Measurements from ENCODE around the gene DNMT3A.
"Not testable (repeated sequence)": the region's sequence is repeated elsewhere in the genome, so short reads cannot be mapped to it uniquely, and the experiment has no call there.

DNMT3A gene

GRCh38 chr2:25229279-25230197, 112.2 kb downstream of the DNMT3A start:
- FAIRE-seq = no peak

- FAIRE-seq = no peak
Observed at GRCh38 chr2:25228848-25229278, 112.9 kb downstream of the DNMT3A start.

- no peak for FAIRE-seq
Observed at GRCh38 chr2:25227576-25227975, 114.1 kb downstream of the DNMT3A start.

- no peak for FAIRE-seq
Observed at GRCh38 chr2:25226827-25227226, 114.9 kb downstream of the DNMT3A start.

GRCh38 chr2:25222477-25223121, 119.1 kb downstream of the DNMT3A start:
- no peak for FAIRE-seq

GRCh38 chr2:25221579-25221978, 120.1 kb downstream of the DNMT3A start:
- FAIRE-seq = no peak

GRCh38 chr2:25220313-25220712, 121.4 kb downstream of the DNMT3A start:
- no peak for FAIRE-seq

- no peak for FAIRE-seq
Observed at GRCh38 chr2:25219621-25220020, 122.1 kb downstream of the DNMT3A start.

- no peak for FAIRE-seq
Observed at GRCh38 chr2:25218100-25218499, 123.6 kb downstream of the DNMT3A start.

- FAIRE-seq = no peak
Observed at GRCh38 chr2:25215948-25216679, 125.6 kb downstream of the DNMT3A start.

GRCh38 chr2:25215232-25215631, 126.5 kb downstream of the DNMT3A start:
- no peak for FAIRE-seq

GRCh38 chr2:25213229-25213628, 128.5 kb downstream of the DNMT3A start:
- FAIRE-seq = no peak

- FAIRE-seq = not testable (repeated sequence)
Observed at GRCh38 chr2:25210923-25211322, 130.8 kb downstream of the DNMT3A start.

- FAIRE-seq = no peak
Observed at GRCh38 chr2:25207078-25207545, 134.6 kb downstream of the DNMT3A start.

- FAIRE-seq = no peak
Observed at GRCh38 chr2:25204190-25204838, 137.4 kb downstream of the DNMT3A start.

GRCh38 chr2:25202275-25202674, 139.4 kb downstream of the DNMT3A start:
- no peak for FAIRE-seq

- FAIRE-seq = no peak
Observed at GRCh38 chr2:25201794-25202193, 139.9 kb downstream of the DNMT3A start.

- FAIRE-seq = no peak
Observed at GRCh38 chr2:25201265-25201664, 140.5 kb downstream of the DNMT3A start.

GRCh38 chr2:25198576-25198975, 143.1 kb downstream of the DNMT3A start:
- FAIRE-seq = no peak

- FAIRE-seq = no peak
Observed at GRCh38 chr2:25198209-25198525, 143.6 kb downstream of the DNMT3A start.

GRCh38 chr2:25197336-25198208, 144.2 kb downstream of the DNMT3A start:
- FAIRE-seq = no peak

- FAIRE-seq = no peak
Observed at GRCh38 chr2:25194576-25195122, 147.1 kb downstream of the DNMT3A start.
